GM10847 (cell line): ENCODE measurements around the gene UBQLN1.

Experiments used
- POLR2A ChIP-seq: IDR thresholded peaks from 2 replicates; pipeline ENCODE4 v1.6.1; 2011; ENCODE audit not compliant: insufficient read length; ENCODE audit errors: extremely low read depth

UBQLN1 gene

DNA sequence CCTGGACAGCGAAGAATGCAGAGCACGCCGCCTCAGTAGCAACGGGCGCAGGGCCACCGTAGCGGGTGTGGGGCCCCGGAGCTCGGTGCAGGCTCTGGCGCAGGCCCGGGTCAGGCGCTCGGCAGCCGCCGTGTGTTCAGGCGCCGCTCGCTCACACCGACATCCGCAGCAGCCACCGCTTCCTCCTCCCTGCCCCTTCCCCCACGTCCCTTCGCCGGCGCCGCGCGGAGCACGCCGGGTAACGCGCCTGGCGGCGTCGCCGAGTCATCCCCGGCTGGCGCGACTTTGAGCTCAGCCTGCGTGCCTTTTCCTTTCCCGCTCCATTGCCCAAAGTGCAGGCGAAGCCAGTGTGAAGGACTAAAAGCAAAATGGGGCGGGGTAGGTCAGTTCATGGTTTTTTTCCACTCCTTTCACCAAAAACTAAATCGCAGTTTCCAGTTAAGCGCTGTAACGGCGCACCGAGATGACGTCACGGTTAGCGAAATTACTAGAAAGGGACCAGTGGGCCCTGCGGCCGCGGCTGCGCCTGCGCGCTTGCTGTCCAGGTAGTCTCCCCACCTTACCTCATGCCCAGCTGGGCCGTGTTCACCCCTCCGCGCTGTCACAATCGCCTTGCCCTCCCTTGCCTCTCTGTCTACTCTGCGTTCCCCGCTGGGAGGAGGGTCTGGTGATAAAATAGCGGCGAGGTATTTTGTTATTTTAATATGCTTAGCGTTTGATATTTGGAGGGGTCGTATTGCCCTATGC is at the start of gene UBQLN1:
Gene UBQLN1, minus strand, starts transcription at position 191 of the 747 bp plus-strand sequence. CDS start 279 bp downstream, outside the sequence.
- peak; percentile 77 for TF ChIP-seq POLR2A

- TF ChIP-seq POLR2A: no peak
Measured at GRCh38 chr9:83754383-83754977, 46.7 kb upstream of the UBQLN1 start.

DNA sequence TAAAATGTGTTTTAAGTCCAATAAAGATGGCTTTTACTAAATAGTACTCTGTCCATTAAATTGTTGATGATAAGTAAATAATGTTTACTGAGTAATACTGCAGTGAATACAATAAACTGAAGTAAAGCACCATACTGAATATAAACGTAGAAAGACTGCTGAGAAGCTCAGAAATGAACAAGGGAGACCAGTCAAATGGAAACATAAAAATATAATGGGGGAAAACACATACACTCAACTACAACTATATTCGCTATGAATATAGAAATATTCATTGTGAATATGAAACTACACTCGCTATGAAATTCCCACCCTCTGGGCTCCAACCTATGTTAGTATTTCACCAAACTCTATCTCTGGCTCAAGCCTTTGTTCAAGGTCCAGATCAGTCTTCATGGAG is 41.9 kb upstream of the UBQLN1 start:
- no peak for TF ChIP-seq POLR2A

DNA sequence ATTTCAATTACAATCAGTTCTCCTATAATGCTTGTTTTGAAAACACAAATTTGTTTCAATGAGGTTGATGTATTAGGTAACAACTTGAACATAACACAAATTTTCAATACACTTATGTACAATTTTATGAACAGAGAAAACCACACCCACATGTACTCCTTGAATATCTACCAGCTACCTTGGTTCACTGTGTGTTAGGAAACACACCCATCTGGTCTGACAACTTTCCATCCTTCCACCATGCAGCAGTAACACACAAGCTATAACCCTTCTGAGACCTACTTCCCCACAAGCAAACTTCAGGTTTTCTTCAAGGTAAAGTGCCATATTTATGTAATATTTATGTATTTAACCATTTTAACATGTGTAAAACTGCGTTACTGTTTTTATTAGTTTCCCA is 36.4 kb upstream of the UBQLN1 start:
- TF ChIP-seq POLR2A: no peak

DNA sequence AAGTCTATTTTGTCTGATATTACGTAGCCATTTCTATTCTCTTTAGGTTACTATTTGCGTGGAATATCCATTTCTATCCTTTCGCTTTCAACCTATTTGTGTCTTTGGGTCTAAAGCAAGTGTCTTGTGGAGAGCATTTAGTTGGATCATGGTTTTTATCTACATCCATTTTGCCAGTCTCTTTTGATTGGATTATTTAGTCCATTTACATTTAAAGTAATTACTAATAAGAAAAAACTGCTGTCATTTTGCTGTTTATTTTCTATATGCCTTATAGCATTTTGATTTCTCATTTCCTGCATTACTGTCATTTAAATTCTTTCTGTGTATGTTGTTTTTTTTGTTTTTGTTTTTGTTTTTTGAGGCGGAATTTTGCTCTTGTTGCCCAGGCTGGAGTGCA is 26.0 kb upstream of the UBQLN1 start:
- no peak for TF ChIP-seq POLR2A

- no peak for TF ChIP-seq POLR2A
Measured at GRCh38 chr9:83724436-83724835, 16.7 kb upstream of the UBQLN1 start.

DNA sequence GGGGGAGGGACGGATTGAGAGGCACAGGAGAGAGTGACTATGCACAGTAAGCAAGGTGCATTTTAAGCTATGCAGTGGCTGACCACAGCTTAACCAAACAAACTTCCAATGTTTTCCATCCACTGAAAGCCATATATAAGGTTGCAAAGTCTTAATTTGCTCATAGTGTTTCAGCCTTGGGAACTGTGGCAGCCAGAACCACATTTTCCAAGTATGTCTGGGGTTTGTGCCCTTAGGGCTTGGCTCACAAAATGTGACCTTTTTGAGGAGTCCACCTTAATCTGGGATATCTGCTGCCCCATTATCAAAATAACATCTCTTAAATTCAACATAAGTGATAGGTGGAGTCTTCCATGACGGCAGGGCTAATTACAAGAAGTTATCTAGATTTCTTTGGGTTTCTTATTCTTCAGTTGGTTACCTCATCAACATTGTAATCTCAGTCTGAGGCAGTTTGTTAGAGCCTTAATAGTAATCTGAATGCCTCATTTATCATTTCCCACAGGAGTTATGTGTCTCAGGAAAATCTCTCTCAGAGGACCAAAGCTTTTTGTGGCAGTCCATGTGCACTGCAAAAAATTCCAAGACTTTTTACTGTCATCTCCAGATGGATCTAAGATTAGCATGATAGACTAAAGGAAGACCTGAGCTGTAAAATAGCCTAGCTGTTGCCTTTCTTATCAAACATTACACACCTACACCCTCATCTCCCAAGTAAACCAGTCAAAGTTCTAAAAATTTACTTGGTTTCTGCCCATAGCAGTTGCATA is 15.2 kb upstream of the UBQLN1 start:
- no peak for TF ChIP-seq POLR2A

- TF ChIP-seq POLR2A: no peak
Measured at GRCh38 chr9:83721509-83721908, 13.8 kb upstream of the UBQLN1 start.

DNA sequence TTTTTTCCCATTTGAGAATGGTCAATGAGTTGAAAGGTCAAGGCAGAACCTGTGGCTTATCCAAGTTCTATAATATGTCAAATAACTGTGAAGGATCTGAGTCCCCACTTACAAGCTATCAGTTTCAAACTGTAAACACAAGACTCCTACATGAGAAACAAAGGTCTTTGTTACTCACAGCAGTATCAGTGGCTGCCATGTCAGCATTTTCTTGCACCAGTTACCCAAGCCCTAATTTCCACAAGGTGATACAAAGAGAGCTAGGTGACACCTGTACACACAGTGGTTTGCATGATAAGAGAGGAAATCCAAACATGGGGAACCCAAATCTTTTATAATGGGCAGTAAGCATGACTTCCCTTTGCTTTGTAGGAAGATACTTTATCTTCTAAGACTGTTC is 8.0 kb upstream of the UBQLN1 start:
- no peak for TF ChIP-seq POLR2A

DNA sequence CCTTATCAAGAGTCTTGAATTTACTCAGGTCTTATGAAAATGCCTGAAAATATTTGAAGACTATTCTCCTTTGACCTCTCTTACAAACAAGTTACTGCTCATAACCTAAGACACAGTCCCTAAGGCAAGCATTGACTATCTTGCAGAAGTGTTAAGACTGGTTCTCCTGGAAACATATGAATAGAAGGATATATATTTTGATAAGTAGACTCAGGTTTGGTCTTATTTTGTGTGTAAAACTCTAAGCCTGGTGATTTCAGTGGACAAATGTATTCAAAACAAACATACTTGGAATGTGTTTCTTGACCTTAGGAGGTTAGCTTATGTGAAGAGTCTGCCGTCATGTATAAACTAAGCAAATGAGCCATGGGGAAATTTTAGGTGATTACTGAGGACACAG is 7.5 kb upstream of the UBQLN1 start:
- no peak for TF ChIP-seq POLR2A

DNA sequence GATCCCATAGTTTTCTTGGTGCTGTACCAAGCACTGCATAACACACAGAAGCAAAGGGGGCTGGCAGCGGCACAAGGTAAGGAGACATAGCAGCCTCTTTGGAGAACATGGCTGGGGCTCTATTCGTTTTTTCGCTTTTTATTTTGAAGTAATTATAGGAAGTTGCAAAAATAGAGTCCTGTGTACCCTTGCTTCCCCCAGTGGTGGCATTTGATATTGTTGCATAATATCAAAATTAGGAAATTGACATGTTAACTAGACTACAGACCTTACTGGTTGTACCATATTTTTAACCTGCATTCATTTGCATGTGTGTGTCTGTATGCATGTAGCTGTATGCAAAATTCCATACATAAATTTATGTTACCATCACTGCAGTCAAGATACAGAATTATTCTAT is 6.6 kb upstream of the UBQLN1 start:
- TF ChIP-seq POLR2A: no peak

GRCh38 chr9:83708515-83709158 is 879 bp upstream of the UBQLN1 start:
- no peak for TF ChIP-seq POLR2A

DNA sequence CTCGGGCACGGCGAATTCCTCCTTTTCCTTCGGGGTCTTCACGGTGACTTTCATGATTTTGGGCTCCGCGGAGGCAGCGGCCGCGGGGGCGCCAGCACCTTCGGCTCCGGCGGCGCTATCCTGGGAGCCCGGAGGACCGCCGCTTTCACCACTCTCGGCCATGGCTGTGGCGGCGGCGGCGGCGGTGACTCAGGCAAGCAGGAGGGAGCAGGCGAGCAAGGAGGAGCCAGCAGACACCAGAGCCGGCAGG is 315 bp downstream of the UBQLN1 start:
- no peak for TF ChIP-seq POLR2A

GRCh38 chr9:83706676-83707517 is 861 bp downstream of the UBQLN1 start:
- no peak for TF ChIP-seq POLR2A

GRCh38 chr9:83701769-83702168 is 6.0 kb downstream of the UBQLN1 start:
- TF ChIP-seq POLR2A: no peak
